CD4-positive, alpha-beta T cell treated with Interleukin-1 beta for 1 hour (primary cell): ENCODE results near the gene SLC6A8.
A peak's percentile ranks its signal among the peaks of the same experiment; 100 is the strongest.
"Not testable (repeated sequence)": the region's sequence is repeated elsewhere in the genome, so short reads cannot be mapped to it uniquely, and the experiment has no call there.

Source experiments
- DNase-seq, 2 donors: peaks; one replicate each; pipeline ENCODE4 v3.0.0-alpha.2; 2020 to 2022

SLC6A8 gene

DNA sequence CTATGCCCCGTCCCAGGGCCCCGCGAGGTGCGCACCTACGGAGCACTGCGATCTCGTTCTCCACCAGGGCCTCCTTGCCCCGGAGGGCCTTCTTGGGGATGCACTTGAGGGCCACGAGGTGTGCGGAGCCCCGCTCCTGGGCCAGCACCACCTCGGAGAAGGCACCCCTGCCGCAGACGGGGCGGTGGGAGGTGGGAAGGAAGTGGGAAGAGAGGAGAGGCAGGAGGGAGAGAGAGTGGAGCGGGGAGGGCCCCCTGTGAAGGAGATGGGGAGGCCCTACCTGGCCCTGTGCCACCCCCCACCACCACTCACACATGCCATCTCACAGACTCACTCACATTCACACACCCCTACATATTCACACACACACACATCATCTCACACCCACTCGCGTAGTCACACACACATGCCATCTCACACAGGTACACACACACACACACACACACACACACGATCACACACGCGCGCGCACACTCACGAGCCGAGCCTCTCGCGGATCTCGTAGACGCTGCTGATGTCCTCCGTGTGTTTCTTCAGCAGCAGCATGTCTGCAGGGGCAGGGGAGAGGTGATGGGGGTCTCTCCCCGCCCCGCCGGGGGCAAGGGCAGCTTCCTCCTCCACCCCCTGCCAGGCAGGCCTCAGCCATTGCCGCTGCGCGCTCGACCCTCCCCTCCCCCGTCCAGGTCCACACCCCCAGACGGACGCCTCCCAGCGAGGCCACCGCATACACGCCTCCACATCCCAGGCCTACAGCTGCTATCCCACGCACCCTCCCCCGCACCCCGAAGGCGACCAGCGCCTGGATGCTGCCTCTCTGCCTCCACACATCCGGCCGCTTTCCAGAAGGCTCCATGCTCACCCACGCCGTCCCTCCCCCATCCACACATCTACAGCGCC is 14.9 kb upstream of the SLC6A8 start:
- no peak for DNase-seq

DNA sequence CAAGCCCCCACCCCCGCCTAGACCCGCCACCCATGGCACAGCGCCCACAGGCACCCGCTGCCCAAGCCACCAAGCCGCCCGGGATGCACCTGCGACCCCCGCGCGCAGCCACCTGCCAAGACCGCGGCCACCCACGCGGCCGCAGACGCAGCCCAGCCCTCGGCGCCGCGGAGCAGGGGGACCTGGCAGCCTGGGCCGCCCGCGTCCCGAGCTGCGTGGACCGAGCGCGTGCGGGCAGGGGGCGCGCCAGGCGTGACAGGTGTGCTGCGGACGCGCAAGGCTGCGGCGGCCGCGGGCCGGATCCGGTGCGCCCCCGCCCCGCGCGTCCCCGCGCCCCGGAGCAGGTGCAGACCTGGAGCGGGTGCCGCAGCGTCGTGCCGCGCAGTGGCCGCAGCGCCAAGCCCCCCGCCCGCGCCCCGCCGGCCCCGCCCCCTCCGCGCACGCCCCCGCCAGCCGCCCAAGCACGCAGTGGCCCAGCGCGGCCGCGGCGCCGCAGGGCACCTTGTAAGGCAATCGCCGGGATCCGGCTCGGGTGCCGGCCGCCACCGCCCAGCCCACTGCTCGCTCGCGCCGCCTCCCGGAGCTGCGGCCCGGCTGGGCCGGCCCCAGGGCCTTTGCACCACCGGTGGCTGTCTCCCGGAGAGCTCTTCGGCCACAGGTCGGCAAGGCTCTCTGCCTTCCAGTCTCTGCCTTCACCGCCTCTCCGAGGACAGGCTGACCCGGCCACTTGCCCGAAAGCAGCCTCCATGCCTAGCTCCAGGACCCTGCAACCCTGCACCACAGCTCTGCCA is 14.1 kb upstream of the SLC6A8 start, which contains the start of gene PNCK:
TSS of gene PNCK (minus strand) at position 386 of the 791 bp plus-strand sequence. CDS start 737 bp downstream, outside the sequence.
- DNase-seq: no peak

DNA sequence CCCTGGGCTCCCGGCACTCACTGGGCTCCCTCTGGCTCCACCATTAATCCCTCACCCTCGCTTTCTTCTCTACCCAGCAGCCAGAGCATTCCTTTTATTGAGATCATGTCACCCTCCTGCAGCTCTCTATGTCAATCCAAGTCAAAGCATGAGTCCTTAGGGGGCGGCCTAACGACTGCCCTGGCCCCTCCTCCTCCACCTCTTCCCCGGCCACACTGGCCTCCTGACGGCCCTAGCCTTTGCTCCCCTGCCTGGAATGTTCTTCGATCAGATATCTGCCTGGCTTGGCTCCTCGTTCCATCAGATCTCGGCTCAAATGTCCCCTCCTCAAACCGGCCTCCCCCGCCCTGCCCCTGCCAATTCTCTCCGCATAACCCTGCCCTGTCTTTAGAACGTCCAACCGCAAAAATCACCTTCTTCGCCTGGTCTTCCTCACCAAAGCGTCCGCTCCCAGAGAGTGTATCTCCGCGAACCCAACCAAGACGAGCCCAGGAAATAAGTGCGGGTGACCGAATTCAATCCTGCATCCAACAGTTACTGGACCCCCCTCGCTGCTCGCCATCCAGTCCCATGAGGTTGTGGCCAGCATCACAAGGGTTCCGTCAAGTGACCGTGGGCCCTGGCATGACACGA is 13.4 kb upstream of the SLC6A8 start:
- no peak for DNase-seq

DNA sequence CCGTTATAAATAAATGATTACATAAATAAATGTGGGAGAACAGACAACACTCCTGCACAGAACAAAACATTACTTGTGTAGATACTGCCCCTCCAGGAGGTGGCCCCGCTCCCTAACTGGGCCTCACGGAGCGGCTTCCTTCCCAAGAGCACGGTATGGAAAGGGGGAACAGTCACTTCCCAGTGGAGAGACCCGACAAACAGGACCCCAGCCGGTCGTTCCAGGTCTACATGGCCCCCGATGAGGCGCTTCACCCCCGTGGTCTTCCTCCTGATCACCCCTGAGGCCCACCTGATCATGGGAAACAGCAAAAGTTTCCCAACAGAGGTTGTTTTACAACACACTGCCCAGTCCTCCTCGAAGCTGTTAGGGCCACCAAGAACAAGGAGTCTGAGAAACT is 6.6 kb upstream of the SLC6A8 start:
- no peak for DNase-seq

DNA sequence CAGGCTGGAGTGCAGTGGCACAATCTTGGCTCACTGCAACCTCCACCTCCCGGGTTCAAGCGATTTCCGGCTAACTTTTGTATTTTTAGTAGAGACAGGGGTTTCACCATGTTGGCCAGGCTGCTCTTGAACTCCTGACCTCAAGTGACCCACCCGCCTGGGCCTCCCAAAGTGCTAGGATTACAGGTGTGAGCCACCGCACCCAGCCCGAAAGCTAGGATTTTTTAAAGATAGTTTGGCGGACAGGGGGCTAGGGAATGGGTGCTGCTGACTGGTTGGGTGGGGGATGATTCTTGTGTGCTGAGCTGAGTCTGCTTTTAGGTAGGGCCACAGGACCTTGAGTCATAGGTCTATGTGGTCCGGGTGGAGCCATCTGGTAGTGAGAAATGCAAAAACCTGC is 4.2 kb upstream of the SLC6A8 start:
- DNase-seq: not testable (repeated sequence)

DNA sequence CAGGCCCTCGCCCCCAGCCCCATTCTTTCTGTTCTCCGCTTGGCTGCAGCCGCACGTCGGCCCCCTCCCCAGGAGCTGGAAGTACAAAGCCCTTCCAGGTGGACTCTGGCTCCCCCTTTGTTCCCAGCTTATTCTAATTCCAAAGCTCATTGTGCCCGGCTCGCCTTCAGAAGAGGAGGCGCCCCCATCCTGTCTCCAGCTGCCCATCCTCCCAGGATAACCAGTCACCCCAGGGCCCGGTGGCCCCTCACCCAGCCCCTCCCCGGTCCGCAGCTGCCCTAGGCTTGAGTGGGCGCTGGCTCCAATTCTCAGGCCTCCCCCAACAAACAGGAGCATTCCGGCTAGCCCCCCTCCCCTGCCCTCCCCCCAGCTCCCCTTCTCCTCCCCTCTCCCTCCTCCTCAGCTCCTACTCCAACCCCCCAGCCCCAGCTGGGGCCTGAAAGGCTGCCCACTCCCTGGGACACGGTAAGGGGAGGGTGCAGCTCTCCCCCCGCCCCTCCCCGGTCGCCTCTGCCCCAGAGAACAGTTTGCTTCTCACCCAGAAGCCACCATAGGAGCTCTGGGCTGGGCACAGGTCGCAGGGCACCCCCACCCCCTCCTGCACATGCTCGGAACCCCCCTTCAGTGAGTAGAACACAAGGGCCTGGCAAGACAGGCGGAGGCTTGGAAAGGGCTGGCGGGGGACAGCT is 3.1 kb upstream of the SLC6A8 start:
- no peak for DNase-seq

DNA sequence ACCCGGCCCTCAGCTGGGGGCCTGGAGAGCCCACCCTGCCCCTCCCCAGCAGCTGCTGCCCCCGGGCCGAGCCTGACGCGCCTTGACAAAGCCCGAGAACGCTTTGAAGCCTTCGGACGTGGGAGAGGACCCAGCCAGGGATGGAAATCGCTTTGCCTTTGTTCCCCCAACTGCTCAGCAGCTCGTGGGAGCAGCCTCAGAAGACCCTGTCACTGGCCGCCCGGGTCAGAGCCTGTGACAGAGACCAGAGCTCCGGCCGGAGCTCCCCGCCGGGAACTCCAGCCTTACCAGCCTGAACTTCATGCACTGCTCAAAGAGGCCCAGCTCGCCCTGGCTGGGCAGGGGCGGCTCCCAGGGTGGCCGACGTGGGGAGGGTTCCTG is 2.6 kb upstream of the SLC6A8 start:
- no peak for DNase-seq

DNA sequence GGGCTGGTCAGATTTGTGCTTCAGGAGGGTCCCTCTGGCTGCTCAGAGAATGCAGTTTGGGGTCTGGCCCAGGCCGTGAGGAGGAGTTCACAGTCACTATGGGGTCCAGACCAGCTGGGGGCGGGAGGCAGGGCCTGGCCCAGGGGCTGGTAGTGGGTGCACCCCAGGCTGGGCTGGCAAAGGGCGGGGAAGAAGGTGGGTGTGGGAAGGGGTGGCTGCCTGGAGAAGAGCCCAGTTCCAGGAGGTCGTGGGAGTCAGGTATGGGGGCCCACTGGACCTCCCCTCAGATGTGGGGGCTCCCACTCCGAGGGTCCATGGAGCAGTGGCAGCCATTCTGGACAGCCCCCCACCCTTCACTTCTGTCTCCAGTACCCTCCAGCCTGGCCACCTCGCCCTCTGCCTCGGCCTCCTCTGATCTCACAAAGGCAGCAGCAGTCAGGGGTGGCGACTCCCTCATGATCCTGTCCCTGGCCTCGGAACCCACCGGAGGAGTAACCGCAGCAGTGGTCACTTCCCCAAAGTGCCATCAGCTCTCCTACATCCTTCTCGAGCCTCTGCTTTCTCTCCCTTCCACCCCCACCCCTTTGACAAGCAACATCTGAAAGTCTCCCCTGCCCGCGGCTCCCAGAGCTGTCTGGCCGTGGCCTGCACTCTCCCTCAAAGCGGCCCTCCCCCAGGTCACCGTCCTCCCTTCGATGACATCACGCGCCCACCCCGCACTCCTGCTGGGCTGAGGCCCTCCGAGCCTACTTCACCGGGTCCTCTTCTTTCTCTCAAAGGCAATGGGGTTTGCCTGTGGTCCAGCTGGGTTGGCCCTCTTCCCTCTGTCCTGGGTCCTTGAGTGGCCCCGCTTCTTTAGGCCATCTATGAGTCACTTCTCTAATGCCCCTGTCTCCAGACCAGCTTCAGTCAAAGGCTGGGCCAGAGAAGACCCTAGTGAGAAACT is 1.7 kb upstream of the SLC6A8 start:
- no peak for DNase-seq

DNA sequence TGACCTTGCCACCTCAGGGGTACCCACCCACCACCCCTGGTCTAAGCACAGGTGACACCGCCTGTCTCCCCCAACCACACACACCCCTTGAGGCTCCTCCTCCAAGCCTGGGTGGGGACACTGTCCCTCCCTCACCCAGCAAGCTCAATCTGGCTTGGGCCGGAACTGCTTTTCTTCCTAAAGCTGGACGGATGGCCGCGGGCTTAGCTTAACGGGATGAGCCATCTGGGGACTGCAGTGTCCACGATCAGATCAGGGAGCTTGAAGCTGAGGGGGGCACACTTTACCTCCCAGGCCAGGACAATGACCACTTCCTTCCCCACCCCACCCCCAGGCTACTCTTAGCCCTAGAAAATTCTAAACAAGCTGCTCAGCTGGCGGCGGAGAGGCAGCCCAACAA is 1.0 kb upstream of the SLC6A8 start:
- DNase-seq: no peak

DNA sequence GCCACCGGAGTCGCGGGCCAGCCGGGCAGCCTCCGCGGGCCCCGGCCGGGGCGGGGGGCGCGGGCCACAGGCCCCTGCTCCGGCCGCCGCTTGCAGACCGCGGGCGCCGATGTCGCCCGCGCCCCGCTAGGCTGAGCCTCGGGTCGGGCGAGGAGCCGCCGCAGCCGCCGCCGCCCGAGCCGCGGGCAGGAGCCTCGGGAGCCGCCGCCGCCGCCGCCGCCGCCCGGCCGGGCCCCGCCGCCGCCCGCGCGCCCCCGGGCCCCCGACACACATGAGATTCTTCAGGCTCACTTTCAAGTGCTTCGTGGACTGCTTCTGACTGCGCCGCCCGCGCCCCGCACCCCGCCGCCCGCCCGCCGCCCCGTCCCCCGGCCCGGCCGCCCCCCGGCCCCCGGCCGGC is 345 bp downstream of the SLC6A8 start:
- peak in 1 of 2 donors; percentile 4 for DNase-seq

DNA sequence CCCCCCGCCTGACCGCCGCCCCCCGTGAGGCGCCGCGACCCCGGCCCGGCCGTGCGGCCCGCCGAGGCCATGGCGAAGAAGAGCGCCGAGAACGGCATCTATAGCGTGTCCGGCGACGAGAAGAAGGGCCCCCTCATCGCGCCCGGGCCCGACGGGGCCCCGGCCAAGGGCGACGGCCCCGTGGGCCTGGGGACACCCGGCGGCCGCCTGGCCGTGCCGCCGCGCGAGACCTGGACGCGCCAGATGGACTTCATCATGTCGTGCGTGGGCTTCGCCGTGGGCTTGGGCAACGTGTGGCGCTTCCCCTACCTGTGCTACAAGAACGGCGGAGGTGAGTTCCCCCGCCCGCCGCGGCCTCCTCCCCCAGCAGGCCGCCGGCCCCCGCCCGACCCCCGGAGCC is 780 bp downstream of the SLC6A8 start:
- no peak for DNase-seq

DNA sequence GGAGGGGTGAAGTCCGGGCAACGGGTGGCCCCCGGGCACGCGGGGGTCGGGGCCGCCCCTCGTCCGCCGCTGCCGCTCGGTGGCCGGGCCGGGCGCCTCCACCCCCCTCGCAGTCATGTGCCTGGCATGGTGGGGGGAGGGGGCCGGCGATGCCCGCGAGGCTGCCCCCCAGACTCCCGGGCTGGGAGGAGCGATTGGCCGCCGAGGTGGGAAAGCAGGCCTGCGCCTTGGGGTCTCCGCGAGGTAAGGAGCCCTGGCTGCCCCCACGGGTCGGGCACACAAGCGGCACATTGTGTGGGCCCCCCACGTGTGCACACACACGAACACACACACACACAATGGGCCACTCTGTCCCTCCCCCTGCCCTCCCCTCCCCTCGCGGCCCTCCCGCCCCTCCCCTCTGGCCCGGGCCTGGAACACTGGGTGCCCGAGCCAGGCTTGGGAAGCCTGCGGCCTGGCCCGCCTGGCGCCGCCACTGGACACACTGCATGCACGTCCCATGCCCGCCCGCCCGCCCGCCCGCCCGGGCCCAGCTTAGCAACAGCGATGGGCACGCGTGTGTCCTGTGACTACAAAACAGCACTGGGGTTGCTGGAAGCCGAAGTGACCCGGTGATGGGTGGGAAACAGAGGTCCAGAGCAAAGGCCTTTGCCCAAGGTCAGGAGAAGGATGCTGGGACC is 1.3 kb downstream of the SLC6A8 start:
- no peak for DNase-seq

DNA sequence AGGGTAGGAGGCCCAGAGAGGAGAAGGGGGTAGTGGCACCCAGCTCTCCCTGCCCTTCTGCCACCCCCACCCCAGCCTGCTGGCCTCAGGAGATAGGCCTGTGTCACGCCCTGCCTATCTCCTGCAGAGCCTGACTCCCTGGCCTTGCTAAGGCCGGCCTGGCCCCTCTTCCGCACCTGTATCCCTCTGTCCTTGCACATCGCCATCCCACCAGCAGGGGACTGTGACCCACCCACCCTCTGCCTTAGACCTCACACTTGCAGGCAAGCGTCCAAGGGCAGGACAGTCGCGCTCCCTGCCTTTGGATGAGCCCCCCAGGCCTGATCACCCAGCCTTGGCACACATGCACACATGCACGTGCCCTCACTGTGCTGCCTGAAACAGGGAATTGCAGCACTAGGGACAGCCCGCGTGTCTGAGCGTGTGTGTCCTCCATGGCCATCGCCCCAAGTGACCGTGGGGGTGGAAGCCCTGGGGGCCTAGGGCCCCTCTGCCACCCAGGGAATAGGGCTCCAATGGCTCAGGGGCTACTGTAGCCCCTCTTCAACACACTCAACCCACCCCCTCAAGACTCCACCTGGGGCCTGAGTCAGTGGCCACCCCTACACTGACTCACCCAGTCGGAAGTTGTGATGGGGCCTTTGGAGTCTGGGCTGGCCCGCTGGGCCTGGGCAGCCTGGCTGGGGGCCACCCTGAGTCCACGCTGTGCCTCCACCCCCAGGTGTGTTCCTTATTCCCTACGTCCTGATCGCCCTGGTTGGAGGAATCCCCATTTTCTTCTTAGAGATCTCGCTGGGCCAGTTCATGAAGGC is 2.1 kb downstream of the SLC6A8 start:
- DNase-seq: no peak

DNA sequence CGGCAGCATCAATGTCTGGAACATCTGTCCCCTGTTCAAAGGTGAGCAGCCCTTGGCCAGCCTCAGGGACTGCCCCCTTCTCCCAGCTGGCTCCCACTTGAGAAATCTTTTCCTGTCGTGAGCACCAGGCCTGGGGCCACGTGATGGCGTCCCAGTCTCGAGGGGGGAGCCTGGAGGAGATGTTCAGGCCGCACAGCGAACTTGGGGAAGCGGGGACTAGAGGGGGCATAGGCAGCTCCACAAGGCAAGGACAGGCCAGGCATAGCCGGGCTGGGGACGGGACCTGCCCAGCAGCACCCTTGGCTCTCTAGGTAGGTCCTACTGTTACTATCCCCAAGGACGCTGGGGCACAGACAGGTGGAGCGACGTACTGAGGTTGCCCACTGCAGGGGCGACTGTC is 2.7 kb downstream of the SLC6A8 start:
- DNase-seq: no peak

DNA sequence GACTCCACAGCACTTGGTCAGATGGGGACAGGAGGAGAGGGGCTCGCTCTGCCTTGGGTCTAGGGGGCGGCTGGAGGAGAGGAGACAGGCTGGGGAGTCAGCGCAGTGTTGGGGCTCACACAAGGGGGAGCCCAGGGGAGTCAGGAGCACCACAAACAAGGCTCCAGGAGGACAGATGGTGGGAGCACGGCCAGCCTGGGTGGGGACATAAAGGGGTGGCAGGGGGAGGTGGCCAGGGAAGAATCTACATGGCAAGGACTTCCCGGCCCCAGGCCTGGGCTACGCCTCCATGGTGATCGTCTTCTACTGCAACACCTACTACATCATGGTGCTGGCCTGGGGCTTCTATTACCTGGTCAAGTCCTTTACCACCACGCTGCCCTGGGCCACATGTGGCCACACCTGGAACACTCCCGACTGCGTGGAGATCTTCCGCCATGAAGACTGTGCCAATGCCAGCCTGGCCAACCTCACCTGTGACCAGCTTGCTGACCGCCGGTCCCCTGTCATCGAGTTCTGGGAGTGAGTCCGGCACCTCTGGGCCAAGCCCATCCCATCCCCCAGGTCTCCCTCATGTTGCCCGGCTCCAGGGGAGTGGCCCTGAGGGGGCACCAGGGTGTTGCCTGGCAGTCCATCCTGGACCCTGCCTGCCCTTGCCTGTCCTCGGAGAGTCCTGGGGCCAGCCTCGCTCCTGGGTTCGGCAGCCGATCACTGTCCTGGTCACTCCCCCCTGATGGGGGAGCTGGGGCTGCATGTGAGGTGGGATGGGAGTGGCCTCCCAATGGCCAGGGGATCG is 3.5 kb downstream of the SLC6A8 start:
- DNase-seq: not testable (repeated sequence)

DNA sequence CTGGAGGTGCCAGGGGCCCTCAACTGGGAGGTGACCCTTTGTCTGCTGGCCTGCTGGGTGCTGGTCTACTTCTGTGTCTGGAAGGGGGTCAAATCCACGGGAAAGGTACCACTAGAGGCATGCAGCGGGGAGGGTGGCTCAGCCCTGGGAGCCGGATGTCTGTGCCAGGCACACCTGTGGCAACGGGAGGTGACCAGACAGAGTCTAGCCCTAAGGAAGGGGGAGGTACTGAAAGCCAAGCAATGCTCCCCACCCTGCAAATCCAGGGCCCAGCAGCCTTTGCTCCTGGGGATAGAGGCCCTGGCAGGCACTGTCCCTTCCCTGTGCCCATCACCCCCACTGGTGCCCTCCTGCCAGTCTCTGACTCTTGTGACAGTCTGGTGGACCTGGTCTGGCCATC is 4.3 kb downstream of the SLC6A8 start:
- DNase-seq: no peak

DNA sequence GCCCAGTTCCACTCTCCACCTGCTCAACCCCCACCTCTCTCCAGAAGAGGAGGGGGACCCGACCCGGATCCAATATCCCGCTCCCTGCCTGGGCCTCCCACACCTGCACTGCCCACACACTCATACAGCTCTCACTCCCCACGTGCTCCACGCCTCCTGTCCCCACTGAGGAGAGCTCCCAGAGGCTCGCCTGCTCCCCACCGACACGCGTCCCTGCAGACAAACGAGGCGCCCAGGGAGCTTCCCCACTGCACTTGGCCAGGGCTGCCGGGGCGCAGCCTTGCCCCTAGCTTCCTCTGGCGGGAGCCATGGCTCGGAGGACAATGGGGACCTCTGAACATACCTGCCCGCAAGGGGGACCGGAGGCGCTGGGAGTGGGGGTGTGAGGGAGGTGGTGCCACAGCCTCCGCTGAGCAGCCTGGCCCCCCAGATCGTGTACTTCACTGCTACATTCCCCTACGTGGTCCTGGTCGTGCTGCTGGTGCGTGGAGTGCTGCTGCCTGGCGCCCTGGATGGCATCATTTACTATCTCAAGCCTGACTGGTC is 5.0 kb downstream of the SLC6A8 start:
- DNase-seq: no peak

DNA sequence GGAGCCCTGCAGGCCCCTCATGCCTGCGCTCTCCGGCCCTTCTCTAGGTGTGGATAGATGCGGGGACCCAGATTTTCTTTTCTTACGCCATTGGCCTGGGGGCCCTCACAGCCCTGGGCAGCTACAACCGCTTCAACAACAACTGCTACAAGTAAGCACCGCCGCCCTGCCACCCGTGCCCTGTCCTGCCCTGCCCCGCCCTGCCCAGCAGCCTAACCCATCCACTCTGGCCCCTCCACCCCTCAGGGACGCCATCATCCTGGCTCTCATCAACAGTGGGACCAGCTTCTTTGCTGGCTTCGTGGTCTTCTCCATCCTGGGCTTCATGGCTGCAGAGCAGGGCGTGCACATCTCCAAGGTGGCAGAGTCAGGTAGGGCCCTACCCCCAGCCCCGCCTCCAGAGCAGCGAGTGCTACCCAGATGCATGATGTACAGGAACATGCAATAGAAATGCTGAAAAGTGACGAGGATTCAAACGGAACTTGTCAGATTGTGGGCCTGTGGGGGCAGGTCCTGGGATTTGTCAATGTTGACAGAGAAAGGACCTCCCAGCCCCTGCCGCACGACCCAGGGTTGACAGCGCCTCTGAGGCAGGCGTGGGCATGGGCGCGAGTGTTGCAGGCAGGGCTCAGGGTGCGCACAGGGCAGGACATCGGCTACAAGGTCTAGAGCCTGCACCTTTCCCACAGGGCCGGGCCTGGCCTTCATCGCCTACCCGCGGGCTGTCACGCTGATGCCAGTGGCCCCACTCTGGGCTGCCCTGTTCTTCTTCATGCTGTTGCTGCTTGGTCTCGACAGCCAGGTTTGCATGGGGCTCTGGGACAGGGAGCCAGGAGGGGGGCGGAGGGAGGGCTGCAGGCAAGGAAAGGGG is 5.7 kb downstream of the SLC6A8 start:
- no peak for DNase-seq
